ENCODE data around the gene PLBD2. TPM values are rescaled to one million over a fixed set of nuclear protein-coding genes. Genes with fewer than 3 reads are reported as not detected.

Gene PLBD2
- total RNA-seq, 1 experiment from 2014 or later: 36.8 TPM

DNA sequence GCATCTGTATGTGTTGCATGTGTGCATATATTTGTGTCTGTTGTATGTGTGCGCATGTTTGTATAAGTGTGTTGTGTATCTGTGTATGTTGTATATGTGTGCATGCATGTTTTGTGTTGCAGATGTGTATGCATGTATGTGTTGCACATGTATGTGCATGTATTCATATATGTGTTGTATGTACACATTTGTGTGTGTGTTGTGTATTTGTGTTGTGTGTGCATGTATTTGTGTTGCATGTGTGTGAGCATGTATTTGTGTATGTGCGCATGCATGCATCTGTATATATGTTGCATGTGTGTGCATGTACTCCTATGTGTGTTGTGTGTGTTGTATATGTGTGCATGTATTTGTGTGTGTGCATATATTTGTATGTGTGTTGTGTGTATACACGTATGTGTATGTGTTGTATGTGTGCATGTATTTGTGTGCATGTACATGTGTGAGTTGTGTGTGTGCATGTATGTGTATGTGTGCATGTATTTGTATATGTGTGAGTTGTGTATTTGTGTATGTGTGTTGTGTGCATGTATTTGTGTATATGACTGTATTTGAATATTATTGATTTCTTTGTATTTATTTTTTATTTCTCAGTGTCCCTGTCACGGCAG, 40.2 kb upstream of the PLBD2 start:
- CTCF ChIA-PET: no interaction called here
- intact Hi-C loops (cut with micrococcal nuclease; ENCODE audit: unreplicated experiment): loop anchor here (10.0 kb wide), 1 partner anchor 67 kb away; no protein-coding TSS in a partner anchor
- POLR2A ChIA-PET (ENCODE audit: low non-redundant PET): no interaction called here
- no peaks in the 10 kb centered on the region for H3K36me3 ChIP-seq (ENCODE audit: insufficient read depth, low read length, poor library complexity, severe bottlenecking)
- H3K4me1 ChIP-seq (ENCODE audit: insufficient read depth, low read length, poor library complexity, severe bottlenecking): no peaks in the 10 kb centered on the region
- DNase-seq (ENCODE audit: low spot score): no peak
- no peaks in the 10 kb centered on the region for H3K9me3 ChIP-seq (ENCODE audit: low read depth, low read length, poor library complexity, severe bottlenecking)
- H3K27me3 ChIP-seq (replicated peaks; ENCODE audit: insufficient read depth, low read depth, low read length, poor library complexity): no peaks in the 10 kb centered on the region
- no TSS peak for BruUV-seq (replicated peaks)
- no peak overlapping the region for H3K4me3 ChIP-seq (ENCODE audit: low read depth, low read length, poor library complexity, severe bottlenecking)
- TF ChIP-seq, protein P1, sequence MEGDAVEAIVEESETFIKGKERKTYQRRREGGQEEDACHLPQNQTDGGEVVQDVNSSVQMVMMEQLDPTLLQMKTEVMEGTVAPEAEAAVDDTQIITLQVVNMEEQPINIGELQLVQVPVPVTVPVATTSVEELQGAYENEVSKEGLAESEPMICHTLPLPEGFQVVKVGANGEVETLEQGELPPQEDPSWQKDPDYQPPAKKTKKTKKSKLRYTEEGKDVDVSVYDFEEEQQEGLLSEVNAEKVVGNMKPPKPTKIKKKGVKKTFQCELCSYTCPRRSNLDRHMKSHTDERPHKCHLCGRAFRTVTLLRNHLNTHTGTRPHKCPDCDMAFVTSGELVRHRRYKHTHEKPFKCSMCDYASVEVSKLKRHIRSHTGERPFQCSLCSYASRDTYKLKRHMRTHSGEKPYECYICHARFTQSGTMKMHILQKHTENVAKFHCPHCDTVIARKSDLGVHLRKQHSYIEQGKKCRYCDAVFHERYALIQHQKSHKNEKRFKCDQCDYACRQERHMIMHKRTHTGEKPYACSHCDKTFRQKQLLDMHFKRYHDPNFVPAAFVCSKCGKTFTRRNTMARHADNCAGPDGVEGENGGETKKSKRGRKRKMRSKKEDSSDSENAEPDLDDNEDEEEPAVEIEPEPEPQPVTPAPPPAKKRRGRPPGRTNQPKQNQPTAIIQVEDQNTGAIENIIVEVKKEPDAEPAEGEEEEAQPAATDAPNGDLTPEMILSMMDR (conservative IDR thresholded peaks at IDR 0.05; ENCODE audit: low read depth, low read length): no peak
- TF ChIP-seq EZH2 (IDR thresholded peaks at IDR 0.05; ENCODE audit: borderline replicate concordance, low read depth, low read length, poor library complexity, severe bottlenecking): no peak
- H3K27ac ChIP-seq (ENCODE audit: low read depth, low read length, poor library complexity, severe bottlenecking): no peak overlapping the region

DNA sequence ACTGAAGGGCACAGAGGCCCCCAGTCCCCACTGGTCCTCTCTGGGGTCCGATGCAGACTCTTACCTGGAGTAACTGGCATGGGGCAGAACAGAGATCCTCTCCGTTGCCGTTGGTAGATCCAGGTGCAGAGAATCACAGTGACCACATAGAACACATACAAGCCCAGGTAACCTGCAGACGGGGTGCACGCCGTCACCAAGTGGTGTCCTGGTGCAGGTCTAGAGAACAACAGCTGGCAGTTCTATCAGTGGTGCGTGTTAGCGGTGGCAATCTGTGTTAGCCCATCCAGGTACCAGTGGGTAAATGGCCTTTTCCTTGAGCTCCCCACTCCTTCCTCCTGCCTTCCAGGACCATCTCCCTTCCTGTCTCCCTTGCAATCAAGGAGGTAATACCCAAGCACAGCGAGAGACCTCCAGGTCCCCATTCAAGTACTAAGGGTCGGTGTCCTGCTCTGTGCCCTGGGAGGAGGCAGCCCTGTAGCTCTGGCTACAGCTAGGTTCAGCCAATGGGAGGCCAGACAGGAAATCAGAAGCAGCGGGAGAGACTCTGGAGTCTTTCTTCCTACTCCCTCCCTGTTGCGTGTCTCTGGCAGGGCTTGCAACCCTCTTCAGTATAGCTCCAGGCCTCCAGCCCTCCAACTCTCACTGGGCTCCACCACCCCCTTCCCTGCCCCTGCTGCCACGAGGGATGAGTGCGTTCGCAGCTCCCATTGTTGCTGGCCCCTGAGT, 39.3 kb upstream of the PLBD2 start:
- POLR2A ChIA-PET (ENCODE audit: low non-redundant PET): no interaction called here
- H3K27me3 ChIP-seq (replicated peaks; ENCODE audit: insufficient read depth, low read depth, low read length, poor library complexity): no peaks in the 10 kb centered on the region
- H3K4me1 ChIP-seq (ENCODE audit: insufficient read depth, low read length, poor library complexity, severe bottlenecking): no peaks in the 10 kb centered on the region
- CTCF ChIA-PET: no interaction called here
- no peak for DNase-seq (ENCODE audit: low spot score)
- H3K4me3 ChIP-seq (ENCODE audit: low read depth, low read length, poor library complexity, severe bottlenecking): no peak overlapping the region
- intact Hi-C loops (cut with micrococcal nuclease; ENCODE audit: unreplicated experiment): loop anchor here (10.0 kb wide), 1 partner anchor 66 kb away; no protein-coding TSS in a partner anchor
- H3K36me3 ChIP-seq (ENCODE audit: insufficient read depth, low read length, poor library complexity, severe bottlenecking): no peaks in the 10 kb centered on the region
- no peaks in the 10 kb centered on the region for H3K9me3 ChIP-seq (ENCODE audit: low read depth, low read length, poor library complexity, severe bottlenecking)
- no TSS peak for BruUV-seq (replicated peaks)
- no peak for TF ChIP-seq EZH2 (IDR thresholded peaks at IDR 0.05; ENCODE audit: borderline replicate concordance, low read depth, low read length, poor library complexity, severe bottlenecking)
- no peak overlapping the region for H3K27ac ChIP-seq (ENCODE audit: low read depth, low read length, poor library complexity, severe bottlenecking)

DNA sequence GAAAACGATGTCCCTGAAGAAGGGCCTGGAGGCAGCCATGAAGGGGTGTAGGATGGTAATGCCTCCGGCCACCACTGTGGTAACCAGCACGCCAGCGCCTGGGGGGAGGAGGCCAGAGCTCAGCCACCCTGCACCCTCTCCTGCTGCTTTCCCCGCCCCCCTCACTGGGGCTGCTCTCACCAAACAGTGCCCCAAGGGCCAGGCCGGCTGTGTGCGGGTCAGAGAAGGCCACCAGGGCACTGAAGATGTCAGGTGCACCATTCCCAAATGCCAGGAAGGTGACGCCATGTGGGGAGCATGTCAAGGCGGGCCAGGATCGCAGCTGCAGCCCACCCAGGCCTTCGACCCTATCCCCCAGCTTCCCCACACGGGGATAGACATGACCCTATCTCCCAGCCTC, 38.0 kb upstream of the PLBD2 start:
- no TSS peak for BruUV-seq (replicated peaks)
- Histone ChIP-seq H3K27me3 (replicated peaks; ENCODE audit: insufficient read depth, low read depth, low read length, poor library complexity) (no peaks in the 10 kb centered on the region), H3K27ac (ENCODE audit: low read depth, low read length, poor library complexity, severe bottlenecking) (no peak overlapping the region), H3K4me3 (ENCODE audit: low read depth, low read length, poor library complexity, severe bottlenecking) (no peak overlapping the region), H3K4me1 (ENCODE audit: insufficient read depth, low read length, poor library complexity, severe bottlenecking) (no peaks in the 10 kb centered on the region), H3K9me3 (ENCODE audit: low read depth, low read length, poor library complexity, severe bottlenecking) (no peaks in the 10 kb centered on the region), H3K36me3 (ENCODE audit: insufficient read depth, low read length, poor library complexity, severe bottlenecking) (no peaks in the 10 kb centered on the region)
- intact Hi-C loops (cut with micrococcal nuclease; ENCODE audit: unreplicated experiment): loop anchor here (10.0 kb wide), 1 partner anchor 126 kb away; no protein-coding TSS in a partner anchor
- CTCF ChIA-PET: no interaction called here
- POLR2A ChIA-PET (ENCODE audit: low non-redundant PET): no interaction called here
- no peak for TF ChIP-seq EZH2 (IDR thresholded peaks at IDR 0.05; ENCODE audit: borderline replicate concordance, low read depth, low read length, poor library complexity, severe bottlenecking)
- TF ChIP-seq, protein P1 (conservative IDR thresholded peaks at IDR 0.05; ENCODE audit: low read depth, low read length): no peak
- DNase-seq (ENCODE audit: low spot score): no peak

All from A673 (cell line).